ENCODE data around the gene LCN9.

The LCN9 gene

DNA sequence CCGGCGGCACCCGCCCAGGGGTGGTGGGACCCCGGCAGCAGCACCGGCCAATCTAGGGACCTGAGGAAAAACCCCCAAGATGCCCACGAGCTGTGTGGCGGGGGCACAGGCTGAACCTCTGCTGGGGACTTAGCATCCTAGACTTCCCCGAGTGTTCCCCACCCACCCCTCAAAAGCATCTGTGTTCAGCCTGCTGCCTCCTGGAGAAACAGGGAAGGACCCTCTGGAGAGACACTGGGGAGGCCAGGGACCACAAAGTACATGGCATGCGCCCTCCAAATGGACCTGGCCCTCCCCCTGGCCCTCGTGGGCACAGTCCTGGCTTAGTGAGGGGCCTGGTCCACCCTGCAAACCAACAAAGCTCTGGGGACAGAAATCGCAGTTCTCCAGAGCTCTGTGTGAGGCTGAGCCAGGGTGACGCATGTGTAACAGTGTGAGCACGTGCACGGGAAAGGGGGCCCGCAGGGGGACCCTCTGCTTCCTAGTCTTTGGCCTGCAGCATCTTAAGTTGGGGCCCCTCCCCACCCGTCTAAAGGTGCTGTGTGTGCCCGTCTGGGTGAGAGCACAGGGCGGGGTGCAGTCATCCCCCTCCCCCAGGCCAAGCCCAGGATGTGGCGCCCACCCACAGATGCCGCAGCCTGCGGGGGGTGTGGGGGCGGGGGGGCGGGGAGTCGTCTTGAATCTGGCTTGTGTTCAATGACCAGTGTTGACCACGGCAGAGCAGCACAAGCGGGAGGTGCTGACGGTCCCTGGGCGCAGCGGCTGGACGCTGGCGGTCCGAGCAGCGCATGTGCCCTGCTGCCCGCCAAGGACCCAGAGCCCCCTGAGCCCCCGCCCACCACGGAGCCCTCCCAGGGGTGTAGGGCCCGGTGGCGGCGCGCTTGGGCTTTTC is 38.2 kb downstream of the LCN9 start:
- FAIRE-seq, result no peak

DNA sequence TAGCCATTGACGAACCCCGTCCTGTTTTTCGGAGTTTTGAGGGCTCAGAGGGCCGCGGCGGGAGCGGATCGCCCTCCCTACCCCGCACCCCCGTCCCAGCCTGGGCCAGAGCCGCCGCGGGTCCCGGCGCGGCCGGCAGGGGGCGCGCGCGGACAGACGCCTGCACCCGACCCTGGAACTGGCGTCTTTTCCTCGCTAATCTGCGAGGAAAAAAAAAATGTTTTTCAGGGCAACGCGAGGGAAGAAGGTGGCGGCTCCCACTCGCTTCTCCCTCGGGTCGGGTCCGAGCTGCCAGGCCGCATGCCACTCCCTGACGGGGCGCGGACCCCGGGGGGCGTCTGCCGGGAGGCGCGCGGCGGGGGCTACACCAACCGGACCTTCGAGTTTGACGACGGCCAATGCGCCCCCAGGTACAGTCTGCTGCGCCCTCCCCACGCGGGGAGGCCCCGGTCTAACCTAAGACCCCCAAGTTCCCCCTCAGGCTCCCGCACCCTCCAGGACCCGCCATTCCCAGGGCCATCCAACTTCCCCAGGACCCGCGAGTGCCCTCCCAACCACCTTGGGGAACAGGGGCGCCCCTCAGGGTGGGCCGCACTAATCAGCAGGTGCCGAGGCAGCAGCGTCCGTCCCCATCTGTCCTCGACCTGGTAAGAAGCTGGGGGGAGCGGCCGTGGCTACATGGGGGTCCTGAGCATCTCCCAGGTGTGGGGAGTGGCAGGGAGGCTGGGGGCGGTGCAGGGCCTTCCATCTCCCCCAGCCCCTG is 39.0 kb downstream of the LCN9 start, which contains the start of gene KCNT1:
KCNT1 (plus strand) TSS at position 227 of the 763 bp plus-strand sequence; CDS start at position 301, 74 bp downstream.
- no peak for FAIRE-seq

DNA sequence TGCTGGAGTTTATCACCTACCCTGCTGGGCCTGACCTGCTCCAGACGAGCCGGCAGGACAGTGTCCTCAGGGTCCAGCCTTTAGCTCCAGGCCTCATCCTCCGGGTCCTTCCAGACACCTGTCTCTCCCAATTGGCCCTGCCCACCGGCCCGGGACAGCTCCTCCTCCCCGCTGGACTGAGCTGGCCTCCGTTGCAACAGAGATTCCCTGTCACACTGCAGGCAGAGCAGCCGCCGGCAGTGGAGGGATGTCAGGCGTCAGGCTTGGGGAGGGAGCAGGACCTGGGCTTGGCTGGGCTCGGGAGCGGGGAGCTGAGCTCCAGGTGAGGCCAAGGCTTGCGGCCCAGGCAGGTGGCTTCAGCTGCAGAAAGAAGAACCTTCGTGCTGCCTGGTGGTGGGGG is 40.6 kb downstream of the LCN9 start:
- FAIRE-seq, result no peak

DNA sequence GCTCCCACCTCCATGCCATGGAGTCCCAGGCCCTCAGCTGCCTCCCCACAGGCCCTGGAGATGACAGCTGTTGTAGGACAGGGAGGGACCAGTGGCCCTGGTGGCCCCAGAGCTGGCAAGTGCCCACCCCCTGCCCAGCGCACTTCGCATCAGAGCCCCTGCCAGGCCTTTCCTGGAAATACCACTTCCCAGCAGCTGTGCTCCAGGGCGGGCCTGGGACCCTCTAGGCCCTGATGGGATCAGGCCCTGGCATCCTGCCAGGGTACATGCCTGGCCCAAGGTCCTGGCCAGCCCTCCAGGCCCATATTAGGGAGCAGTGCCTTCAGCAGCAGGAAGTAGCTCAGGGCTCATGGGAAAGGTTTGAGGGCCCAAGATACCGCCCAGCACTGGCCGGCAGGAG is 41.4 kb downstream of the LCN9 start:
- FAIRE-seq, result no peak

DNA sequence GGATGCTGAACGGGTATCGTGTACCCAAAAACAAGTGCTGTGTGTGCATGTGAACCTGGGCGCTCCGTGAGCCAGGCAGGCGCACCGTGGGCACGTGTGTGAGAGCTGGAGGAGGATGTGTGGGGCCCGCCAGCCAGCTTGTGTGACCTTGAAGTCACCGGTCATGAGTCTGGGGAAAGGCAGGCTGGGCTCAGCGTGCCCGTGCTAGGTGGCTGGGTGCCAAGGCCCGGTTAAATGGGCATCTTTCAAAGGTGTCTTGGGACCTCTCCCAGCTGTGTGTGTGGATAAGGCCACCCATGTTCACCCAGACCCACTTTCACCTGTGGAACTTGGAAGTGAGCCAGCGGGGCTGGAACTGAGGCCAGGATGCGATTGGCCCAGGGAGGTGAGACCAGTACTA is 42.3 kb downstream of the LCN9 start:
- FAIRE-seq, result no peak

DNA sequence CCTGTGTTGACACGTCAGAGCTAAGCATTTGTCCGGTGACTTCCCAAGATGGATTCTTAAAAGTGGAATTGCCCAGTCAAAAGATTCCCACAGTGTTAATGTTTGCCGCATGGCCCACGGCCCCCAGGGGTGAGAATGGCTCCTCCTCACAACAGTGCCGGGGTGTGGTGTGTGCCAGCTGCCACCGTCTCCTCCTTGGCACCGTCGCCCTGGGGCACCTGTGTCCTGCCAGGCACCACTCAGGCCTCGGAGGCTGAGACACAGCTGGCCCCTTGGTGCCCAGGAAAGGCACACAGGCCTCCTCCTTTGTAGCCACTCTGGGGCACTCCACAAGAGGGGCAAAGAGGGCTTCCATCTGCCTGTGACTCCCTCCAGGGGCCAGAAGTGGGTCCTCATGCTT is 43.2 kb downstream of the LCN9 start:
- no peak for FAIRE-seq

DNA sequence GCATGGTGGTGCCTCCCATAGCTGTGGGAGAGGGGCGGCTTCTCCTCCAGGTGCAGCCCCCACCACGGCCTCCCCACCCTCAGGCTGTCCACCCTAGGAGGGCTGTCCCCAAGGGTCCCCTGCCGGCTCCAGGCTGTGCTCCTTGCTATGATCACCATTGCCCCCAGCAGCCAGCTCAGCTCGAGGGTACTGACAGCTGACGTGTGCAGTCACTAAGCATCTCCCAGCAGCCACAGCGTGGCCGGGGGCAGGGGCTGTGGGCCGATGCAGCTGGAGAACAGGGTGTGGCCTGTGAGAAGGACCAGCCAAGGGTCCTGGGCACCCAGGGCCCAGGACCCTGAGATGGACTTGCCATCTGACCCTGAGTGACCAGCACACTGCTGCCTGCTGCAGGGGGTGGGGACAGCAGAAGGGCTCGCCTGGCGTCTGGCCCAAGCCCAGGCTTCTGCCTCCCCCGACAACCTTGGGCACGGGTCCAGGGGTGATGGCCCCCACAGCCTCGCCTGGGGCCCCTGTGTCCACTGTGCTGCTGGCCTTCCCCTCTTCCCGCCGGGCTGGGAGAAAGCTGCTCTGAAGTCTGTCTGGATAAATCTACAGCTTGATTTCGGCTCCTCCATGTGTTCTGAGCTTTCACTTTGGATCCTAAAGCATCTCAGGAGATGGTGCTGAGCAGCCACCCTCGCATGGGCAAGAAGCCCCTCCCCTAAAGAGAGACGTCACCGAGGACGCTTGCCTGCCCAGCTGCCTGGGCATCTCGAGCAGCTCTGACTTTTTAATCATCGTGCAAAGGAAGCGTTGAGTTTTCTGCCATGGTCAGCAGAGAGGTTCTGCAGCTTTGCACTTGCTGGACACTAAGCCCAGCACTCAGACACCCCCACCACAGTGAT is 44.4 kb downstream of the LCN9 start:
- no peak for FAIRE-seq

DNA sequence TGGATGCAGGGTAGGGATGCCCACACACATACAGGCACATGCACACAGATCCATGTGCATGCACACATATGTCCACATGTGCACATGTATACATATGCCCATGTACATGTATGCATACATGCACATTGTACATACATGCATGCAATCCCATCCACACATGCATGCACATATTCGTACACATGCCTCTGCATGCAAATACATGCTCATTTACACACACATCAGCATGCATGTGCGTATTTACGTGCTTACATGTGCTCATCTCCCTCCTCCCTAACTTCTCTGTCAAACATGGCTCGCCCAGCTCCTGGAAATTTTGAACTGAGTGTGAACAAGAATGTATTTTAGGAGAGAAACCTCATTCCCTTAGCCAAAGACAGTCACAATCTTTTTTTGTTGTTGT is 45.1 kb downstream of the LCN9 start:
- FAIRE-seq, result no peak

DNA sequence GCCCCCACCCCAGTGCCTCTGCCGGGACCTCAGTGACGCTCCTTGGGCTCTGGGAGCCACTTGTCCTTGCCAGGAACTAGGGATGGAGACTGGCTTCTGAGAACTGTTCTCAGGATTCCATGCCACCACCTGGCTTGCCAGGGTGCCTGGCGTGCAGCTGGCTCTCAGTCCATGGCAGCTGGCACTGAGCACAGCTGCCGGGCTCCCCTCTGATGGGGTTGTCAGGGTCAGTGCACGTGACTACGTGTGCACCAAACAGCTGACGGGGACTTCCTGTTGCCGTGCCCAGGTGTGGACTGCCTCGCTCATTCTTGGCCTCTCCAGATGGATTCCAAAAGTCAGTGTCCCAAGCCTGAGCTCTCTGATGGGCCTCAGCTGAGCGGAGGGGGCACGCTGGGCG is 48.3 kb downstream of the LCN9 start:
- no peak for FAIRE-seq

DNA sequence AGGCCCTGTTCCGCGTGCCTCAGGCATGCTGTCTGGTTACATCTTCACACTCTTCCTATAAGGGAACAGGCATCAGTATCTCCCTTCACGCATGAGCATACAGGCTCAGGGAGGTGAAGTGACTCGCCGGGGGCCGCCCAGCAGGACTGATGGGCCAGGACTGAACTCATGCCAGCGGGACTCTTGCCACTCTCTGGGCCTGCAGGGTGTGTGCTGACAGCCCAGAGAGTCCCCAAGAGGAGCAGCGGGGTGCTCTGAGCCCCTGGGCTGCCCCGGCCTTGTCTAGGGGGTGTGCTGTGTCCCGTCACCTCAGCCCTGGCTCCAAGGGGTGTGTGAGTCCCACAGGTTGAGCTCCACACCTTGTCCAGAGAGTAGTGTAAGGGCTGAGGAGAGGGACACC is 48.8 kb downstream of the LCN9 start:
- no peak for FAIRE-seq

DNA sequence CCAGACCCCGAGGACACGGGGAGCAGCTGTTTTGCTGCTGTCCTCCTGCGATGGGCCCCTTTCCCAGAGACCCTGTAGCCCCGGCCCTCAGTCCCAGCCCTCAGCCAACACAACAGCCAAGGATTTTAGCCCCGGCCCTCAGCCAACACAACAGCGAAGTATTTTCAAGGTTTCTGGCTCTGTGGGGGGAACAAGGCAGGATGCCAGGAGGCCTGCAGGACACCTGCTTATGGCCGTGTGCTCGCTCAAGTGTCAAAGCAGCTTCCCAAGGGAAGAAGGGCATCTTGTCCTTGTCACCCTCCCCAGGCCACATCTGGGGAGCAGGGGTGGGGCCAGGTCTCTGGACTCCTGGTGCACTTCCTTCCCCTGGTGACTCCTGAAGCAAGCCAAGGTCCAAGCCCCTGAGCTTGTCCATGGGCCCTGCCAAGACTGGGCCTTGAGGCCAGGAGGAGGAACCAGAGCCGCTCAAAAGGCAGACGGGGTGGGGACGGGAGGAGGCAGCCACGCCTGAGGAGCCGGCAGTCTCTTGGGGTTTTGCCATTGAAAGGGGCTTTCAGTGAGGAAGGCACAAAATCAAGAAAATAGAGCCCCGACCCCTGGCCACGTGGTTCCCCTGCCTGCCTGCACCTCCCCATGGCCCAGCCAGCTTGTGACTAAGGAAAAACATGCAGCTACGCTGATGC is 49.6 kb downstream of the LCN9 start:
- FAIRE-seq, result no peak

DNA sequence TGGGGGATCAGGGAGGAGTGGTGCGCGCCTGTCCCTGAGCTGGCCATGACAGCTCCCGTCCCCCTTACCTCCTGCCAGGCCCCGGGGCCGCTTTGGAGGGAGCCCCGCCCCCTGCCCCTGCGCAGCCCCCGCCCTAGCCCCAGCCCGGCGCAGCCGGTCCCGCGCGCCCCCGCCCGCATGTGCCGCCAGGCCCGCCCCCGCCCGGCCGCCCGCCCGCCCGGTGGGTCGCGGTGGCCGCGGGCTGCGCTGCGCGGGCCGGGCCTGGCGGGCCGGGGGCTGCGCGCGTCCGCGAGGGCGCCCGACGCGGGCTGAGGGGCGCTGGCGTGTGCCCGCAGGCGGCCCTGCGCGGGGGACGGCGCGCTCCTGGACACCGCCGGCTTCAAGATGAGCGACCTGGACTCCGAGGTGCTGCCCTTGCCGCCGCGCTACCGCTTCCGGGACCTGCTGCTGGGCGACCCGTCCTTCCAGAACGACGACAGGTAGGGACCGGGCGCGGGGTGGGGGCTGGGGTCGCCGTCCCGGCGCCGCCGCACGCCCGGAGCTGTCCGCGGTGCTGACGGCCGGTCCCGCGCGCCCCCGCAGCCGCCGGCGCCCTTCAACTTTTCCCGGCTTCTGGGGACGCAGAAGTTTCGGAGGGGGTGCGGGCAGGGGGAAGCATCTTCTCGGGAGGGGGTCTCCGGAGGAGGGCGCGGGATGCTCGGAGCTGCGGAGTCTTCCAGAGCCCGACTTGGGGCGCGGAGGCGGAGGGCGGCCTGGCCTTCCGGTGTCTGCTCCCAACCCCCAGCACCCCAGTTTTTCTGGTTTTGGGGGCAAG is 51.3 kb downstream of the LCN9 start:
- FAIRE-seq, result no peak

DNA sequence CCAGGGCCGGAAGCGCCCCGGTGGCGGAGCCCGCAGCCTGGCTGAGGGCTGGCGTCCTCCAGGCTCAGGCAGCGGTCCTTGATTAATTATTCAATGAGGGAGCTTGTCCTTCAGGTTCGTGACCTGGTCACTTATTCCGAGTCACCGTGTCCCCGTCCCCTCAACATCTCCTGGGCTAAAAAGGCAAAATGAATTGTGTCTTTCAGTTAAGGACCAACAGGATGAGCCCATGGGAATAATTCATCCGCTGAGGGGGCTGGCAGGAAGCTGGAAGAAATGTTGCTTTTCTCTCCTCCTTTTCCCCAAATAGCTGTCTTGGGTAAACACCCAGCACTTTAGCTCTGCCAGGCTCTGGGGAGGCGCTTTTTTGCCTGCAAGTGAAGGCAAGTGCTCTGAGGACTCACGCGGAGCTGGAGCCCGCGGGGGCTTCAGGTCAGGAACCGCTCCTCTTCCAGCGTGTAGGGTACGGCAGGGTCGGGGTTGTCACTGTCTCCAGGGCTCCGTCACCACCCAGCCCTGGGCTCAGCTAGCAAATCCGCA is 52.0 kb downstream of the LCN9 start:
- no peak for FAIRE-seq

DNA sequence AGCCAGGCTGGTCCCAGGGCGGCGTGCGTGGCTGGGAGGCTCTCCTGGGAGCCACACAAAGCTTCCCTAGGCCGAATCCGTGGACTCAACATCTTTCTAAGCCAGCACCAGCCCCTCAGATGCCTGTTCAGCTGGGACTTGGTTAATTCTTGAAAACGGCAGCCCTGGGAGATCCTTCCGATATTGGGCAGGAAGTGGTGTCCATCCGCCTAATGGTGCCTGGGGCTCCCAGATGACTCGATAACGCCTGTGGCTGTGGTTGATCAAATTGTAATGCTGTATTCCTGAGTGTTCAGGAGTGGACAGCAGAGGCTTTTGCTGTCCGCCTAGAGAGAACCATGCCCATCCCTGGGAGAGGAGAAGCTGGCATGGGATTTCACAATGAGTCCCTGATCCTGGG is 52.9 kb downstream of the LCN9 start:
- no peak for FAIRE-seq

Measured in G401.6 (cell line).